Kidney capillary endothelial cell (primary cell): ENCODE data around the gene POLD3.
A peak's percentile ranks its signal among the peaks of the same experiment; 100 is the strongest.

Experiments
- DNase-seq: peaks from one replicate; pipeline ENCODE4 v3.0.0-alpha.2; 2018; ENCODE audit warnings: low spot score

The POLD3 gene, protein sequence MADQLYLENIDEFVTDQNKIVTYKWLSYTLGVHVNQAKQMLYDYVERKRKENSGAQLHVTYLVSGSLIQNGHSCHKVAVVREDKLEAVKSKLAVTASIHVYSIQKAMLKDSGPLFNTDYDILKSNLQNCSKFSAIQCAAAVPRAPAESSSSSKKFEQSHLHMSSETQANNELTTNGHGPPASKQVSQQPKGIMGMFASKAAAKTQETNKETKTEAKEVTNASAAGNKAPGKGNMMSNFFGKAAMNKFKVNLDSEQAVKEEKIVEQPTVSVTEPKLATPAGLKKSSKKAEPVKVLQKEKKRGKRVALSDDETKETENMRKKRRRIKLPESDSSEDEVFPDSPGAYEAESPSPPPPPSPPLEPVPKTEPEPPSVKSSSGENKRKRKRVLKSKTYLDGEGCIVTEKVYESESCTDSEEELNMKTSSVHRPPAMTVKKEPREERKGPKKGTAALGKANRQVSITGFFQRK

DNA sequence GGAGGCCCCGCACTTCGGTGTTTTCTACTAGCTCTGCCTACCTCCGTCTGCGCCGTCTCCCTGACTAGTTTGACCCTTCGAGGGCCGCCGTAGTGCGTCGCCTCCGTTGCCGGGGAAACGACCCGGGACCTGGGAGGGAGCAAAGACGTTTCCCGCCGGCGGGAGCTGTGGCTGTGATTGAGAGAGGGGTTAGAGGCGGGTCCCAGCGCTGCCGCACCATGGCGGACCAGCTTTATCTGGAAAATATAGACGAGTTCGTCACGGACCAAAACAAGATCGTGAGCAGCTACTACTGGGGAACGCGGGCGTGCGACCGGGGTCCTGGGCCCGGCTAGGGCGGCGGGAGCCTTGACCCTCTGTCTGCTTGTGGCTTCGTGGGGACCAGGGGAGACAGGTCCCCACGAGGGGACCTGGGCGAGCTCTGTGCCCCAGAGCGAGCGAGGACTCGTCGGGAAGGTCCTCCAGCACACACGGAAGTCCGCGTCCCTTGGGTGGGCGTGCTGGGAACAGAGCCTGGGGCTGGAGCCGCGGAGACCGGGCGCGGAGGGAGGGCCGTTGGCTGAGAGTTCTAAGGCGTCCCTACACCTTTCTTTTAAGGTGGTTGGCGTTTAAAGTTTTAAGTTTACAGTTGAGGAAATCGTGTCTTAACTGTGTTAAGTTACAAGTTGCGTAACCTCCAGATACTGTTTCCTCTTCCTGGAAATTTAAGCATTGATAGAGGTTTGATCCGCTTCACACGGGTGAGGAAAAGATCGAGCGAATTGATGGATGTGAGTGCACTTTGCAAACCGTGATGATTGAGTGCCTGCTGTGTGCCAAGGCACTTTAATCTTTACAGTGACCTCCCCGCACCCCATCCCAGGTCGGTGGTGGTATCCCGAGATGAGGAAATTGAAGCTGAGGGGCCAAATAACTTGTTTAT is at the start of gene POLD3:
TSS of gene POLD3 (plus strand) at position 142 of the 922 bp plus-strand sequence. CDS start at position 219, 77 bp downstream.
- DNase-seq, result peak; percentile 81

DNA sequence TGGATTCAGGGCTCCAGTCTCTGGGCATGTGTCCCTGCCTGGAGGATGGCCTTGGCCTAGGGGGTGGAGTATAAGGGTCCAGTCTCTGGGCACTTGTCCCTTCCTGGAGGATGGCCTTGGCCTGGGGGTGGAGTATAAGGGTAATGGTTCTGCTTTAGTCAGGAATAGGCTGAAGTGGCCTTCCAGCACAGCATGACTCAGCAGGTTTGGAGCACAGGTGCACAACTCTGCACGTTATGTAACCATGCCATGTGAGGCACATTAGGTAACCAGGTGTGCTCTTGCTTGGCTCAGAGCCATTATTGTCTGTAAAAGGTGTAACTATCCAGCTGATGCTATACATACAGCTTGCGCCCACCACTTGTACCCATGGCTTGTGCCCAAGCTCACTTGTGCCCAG is 48.4 kb upstream of the POLD3 start:
- DNase-seq, result no peak

DNA sequence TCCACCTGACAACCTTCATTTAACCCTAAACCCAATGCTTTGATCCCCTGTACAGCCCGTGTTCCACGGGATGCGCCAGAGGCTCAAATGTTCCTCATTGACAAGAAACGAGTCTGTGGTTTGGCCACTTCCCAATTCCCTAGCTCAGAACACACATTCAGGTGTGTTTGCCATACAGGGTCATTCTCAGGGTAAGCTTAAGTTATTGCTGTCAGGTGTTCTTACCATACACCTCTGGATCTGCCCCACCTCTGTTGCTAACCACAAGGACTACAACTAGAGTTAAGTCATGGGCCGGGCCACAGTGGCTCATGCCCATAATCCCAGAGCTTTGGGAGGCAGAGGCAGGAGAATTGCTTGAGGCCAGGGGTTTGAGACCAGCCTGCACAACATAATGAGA is 45.6 kb upstream of the POLD3 start:
- DNase-seq, result no peak

DNA sequence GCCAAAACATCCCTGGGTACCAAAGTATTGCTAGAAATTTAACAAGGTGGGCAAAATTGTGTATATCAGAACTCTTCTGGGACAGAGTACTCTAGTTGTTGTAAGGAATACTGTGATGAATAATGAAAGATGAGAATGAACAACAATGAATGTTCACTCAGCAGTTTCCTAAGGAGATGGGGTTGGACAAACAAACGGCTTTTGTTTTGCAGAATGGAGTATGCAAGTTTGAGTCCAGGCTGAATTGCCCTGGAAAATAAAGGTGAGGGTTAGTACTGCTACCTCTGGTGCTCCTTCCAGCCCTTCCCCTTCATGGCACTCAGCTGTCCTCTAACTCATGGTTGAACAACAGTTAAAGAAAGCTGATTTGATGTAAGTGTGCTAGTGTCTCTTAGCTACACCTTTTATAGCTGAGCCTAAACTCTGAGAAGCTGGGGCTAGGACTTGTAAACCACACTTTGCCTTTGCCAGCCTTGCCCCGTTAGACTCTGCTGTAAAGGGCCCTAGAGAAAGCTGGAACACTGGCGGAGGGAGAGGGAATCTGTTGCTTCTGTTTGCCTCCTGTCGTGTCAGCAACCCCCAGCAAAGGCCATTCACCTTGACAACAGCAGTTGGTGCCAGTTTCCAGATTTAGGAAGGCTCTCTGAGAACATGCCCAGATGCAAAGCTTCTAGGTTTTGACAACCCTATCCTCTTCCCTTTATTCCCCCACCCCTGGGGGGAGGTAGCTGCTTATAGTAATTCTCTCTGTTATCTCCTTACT is 41.2 kb upstream of the POLD3 start:
- DNase-seq, result no peak

DNA sequence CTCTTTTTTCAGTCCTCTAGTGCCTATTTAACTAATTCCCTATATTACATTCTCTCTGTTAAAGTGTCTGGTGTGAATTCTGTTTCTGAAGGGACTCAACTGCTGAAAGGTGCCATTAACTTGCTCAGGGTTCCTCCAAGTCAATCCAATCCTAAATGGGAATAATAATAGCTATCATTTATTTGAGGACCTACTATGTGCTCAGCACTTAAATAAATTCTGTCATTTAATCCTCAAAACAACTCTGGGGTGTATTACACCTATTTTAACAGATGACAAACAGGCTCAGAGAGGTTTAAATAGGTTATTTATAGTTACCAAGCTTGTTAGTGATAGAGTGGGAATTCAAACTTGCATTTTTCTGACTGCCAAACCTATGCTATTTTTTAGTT is 40.6 kb upstream of the POLD3 start:
- DNase-seq, result no peak

DNA sequence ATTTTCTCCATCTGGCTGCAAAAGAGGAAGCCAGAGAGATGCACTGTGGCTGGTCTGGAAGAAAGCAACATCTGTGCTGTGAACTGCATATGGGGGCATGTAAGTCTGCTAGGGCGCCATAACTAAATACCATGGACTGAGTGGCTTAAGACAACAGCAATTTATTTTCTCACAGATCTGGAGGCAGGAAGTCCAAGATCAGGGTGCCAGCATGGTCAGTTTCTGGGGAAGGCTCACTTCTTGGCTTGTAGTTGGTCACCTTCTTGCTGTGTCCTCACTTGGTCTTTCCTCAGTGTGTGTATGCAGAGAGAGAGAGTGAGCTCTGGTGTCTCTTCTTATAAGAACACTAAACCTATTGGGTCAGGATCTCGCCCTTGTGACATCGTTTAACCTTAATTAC is 34.9 kb upstream of the POLD3 start:
- no peak for DNase-seq

DNA sequence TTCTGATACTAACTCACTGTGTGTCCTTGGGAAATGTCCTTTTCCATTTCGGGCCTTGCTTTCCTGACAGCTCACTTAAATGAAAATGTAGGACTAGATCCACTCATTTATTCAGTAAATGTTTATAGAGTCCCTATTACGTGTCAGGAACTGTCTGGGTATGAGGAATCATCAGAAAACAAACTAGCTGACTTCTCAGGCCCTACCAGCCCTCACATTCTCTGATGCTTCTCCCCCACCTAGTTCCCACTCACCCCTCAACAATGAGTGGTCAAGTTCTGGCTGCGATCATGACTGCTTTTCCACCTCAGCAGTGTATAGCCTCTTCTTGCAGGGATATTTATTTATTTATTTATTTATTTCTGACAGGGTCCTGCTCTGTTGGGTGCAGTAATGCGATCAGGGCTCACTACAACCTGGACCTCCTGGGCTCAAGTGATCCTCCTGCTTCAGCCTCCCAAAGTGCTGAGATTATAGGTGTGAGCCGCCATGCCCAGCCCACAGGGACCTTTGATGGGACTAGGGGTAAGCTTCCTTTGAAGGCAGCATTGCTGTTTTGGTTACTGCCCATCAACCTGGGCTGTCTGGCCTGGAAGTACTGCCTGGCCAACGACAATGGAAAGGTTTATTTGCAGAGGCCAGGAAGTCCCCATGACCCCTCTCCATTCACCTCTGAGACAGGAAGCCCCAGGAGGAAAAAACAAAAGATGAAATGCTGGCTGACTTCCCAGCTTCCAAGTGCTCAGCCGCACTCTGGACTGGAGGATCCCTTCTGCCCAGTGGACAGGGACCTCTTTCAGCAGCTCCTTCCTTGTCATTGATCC is 33.1 kb upstream of the POLD3 start:
- peak; percentile 46 for DNase-seq

DNA sequence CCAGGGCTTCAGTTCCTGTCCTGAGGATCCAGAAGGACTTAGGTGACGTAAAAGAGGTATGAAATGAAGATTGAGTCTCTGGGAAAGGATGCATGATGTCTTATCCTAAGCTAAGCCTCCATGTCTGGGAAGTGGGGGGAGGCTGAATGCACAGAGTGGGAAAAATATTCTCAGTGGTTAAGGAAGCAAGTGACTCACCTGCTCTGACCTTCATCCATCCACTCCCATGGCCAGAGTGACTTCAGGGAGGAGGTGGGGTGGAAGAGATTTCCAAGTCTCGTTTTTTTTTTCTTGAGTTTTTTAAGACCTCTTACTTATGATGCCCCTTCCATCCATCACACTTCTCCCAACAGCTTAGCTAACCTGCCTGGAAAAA is 32.5 kb upstream of the POLD3 start:
- peak; percentile 42 for DNase-seq

DNA sequence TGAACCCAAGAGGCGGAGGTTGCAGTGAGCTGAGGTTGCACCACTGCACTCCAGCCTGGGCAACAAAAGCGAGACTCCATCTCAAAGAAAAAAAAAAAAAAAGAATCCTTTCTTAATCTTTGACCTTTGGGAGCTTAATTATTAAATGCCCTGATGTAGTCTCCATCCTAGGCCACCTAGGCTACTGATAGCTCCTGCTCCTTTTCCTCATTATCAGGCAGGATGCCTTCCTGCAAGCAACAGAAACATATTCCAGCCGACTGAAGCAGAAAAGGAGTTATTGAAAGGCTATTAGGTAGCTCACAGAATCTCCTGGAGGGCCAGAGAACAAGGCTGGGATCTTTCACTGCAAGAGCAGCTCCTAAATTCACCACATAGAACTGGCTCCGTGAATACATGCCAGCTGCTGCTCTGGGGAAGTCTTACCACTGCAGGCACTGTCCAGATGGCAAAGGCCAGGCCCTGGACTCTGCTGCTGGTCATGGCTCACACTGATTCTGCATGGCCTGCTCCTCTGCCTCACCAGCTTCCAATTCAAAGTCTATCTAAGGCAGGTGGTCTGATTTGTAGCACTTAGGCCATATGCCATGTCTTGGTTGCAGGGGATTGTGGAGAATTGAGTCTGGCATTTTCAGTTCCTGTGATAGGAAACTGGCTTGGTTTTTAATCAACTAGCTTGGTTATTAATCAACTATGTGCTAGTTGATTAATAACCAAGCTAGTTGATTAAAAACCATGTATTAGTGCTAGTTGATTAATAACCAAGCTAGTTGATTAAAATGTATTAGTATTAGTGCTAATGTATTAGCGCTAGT is 26.0 kb upstream of the POLD3 start:
- DNase-seq, result no peak

DNA sequence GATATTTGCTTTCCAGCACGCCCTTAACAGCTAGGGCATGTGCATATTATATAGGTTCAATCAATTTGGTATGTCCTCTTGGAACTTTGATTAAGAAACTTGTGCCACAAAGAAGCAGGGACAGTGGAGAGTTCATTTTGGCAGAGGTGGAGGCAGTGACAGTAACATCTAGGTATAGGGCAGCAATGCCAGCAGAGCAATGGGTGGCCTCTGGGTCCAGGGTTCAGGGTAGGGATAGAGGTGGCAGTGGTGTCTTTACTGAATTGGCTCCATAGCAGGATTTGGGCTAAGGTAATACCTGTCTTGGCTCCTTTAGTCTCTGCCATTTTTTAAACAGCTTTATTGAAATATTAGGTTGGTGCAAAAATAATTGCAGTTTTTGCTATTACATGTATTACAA is 24.4 kb upstream of the POLD3 start:
- no peak for DNase-seq

DNA sequence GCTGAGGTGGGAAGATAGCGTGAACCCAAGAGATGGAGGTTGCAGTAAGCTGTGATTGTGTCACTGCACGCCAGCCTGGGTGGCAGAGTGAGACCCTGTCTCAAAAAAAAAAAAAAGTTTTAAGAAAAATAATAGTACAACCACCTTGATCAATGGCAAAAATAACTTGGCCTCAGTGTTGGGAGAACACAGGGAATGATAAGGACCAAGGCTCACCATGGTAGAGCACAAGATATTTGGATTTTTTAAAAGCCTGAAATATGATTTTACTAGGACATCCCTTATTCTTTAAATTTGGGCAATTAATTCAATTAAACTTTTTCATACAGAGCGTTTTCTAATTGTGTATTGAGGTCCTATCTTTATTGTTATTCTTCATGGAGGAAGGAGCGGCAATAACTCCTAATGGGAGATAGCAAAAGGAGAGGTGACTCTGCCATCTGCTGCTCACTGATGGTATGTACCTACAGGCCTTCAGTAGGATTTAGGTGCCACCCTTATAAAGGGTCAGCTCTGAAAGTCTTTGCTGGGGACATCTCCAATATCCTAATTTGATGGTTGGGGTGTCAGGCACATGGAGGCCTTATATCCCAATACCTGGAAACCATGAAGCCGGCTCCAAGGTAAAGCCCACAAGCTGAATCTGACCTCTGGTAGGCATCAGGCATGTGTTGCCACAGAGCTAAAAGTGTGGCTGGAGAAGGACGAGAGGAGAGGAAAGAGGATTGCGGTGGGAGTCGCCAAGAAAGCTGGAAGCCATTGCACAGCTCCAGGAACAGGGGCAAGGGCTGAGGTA is 21.9 kb upstream of the POLD3 start:
- DNase-seq, result peak; percentile 61

DNA sequence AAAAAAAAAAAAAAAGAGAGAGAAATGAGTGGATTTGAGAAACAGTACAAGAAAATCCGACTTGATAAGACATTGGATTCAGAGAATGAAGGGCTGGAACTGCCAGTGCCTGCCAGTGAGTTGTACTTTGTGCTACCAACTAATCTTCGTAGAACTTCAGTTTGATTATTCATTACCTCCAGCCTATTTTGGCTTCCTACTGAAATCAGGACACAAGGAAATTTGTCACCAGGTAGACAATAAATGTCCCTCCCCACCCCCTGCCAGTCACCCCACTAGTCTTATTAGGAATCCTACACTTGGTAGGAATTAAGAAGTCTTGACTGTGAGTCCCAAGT is 21.4 kb upstream of the POLD3 start:
- no peak for DNase-seq

DNA sequence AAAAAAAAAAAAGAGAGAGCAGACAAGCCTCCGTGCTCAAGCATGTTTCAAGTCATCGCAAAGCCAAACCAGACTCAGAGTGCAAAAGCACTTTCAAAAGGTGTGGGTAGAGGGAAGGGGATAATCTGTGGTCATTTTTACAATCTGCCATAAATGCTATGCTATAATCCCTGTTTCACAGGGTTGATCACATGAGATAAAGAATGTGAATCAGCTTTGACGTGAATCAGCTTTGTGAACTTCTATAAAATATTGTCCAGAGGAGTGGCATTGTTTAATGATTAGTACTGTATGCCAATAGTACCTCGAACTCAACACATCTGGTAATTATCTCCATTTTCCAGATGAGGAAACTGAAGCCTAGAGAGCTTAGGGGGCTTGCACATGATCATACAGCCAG is 20.0 kb upstream of the POLD3 start:
- no peak for DNase-seq

DNA sequence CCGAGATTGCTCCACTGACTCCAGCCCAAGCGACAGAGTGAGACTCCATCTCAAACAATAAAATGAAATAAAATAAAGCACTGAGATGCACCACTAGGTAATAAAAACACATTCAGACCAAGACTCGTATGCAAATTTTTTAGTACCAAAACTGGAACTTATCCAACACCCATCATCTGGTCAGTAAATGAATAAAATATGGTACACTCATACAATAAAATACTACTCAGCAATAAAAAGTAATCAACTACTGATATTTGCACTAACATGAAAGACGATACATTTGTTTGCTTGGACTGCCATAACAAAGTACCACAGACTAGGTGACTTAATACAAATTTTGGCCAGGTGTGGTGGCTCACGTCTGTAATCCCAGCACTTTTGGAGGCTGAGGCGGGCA is 17.8 kb upstream of the POLD3 start:
- no peak for DNase-seq

DNA sequence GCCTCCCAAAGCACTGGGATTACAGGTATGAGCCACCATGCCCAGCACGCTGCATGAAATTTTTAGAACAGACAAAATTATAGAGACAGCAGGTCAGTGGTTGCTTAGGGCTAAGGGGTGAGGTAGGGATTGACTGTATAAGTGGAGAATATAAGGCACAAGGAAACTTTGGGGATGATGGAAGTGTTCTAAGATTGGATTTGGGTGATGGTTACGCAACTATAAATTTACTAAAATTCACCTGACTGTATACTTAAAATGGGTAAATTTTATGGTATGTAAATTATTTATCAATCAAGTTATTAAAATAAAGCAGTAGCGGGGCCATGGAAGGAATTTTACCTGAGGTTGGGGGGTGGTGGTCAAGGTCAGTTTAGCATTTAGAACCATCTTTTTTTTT is 16.4 kb upstream of the POLD3 start:
- DNase-seq, result no peak

DNA sequence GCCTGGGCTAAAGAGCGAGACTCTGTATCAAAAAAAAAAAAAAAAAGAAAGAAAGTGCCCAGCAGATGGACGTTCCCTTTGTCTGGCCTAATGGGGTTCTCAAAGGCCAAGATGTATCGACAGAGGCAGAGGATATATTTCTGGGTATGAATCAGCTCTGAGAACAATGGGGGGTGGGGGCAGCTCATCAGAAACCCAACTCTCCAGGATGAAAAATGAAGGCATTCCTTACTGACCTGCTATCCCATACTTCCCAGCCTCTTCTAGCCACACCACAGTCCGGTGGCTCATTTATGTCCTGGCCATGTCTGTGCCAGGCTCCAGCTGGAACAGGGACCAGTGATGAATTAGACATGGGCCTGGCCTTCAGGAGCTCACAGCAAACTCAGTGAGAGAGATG is 15.2 kb upstream of the POLD3 start:
- no peak for DNase-seq

DNA sequence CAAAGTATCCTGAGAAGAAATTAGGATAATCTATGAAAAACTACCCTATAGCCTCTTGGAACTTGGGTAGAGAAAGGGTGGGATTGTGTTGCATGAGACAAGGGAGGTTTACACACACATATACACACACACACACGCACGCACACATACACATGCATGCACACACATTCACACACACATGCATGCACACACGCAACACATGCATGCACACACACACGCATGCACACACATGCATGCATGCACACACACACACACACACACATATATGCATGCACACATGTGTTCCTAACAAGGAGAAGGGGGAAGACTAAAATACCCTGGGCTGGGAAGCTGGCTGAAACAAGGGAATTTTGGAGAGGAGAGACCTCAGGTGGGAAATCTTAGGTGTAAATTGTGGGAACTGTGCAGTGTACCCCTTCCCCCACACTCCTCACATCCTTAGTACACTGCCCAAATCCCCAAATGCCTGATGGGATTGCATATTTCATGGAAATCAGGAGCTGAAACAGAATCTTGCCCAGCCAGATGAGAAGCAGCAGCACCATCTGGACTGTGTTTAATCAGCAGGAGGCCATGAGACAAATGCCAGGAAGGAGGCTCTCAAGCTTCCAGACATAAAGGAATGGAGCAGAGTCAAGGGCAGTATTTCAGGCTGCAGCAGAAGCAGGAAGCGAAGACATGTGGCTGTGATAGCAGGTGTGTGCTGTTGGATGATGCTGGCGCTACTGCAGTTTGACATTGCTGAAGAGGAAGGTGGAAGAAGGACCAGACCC is 14.6 kb upstream of the POLD3 start:
- DNase-seq, result no peak

DNA sequence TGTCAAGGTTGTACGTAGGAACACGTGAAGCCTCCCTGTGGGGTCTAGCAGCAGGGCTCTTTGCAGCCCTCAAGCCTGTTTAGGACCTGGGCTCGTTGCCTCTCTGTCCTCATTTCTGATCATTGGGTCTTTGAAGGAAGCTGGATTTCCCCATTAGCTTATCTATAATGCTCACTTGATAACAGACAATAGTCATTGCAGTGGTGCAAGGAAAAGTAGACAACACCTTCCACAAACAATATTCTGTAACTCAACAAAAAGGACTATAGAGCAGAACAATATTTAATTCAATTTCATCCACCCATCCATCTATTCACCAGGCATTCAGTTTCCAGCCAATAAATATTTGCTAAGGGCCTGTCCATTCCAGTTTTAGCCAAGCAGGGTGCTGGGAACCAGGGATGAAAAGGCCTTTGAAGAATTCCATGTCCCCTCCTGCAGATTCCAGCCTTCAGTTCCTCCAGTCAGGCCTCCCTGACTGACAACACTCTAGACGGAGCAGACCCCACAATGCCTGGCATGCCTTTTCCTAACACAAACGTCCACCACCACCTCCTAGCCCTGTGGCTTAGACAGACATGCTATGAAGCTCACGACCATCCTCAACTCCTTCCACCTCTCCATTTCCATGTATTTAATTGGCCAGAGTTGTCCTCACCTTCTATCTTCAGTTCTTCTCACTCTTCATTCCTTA is 12.7 kb upstream of the POLD3 start:
- no peak for DNase-seq
